Ovary (tissue), 3 donors: ENCODE data around the gene APOF.

Source experiments
- CTCF ChIP-seq, 3 donors: fragments of 450-650 bp in 2 of 3; fragments of 200-600 bp in 1 of 3; IDR thresholded peaks; one replicate each; pipeline versions ENCODE4 v1.5.1 to v1.8.0; 2016 to 2022; ENCODE audit warnings: antibody characterized with exemption in 3 of 3, mild to moderate bottlenecking in 1 of 3
- EP300 ChIP-seq: sonication (generic); formaldehyde crosslinking; IDR thresholded peaks from one replicate; pipeline ENCODE4 v1.6.1; 2017; ENCODE audit warnings: antibody characterized with exemption
- POLR2A ChIP-seq: fragments of 450-650 bp; IDR thresholded peaks from one replicate; pipeline ENCODE4 v1.6.1; 2017; ENCODE audit warnings: antibody characterized with exemption, mild to moderate bottlenecking, moderate library complexity
- donor health status: DM: no; HTN: no; CAD: no.

GRCh38 chr12:56326533-56326932 lies 36.1 kb downstream of the APOF start:
- TF ChIP-seq CTCF (IDR thresholded peaks at IDR 0.05) (no peak), POLR2A (no peak), EP300 (no peak)
